IMR-90 (cell line): ENCODE data around the gene CIB1. TPM values are rescaled to one million over a fixed set of nuclear protein-coding genes. Genes with fewer than 3 reads are reported as not detected.

Experiments
- ATAC-seq: fragments of 200-7000 bp; cut with Tn5 transposase; 2 replicates; pipeline ENCODE4 v1.9.1; 2020; ENCODE audit warnings: low read depth, mild to moderate bottlenecking, moderate library complexity
- BruUV-seq: library from RNA; stranded (reverse); fragments of 400-500 nt; replicated peaks from 2 replicates; lab custom pipeline; 2021; lab: Mats Ljungman, UMichigan
- CTCF ChIA-PET: fragments of 300-600 bp; formaldehyde crosslinking; extraction: SDS; loops from one replicate; lab custom pipeline; 2021; ENCODE audit warnings: antibody characterized with exemption; lab: Yijun Ruan, JAX
- POLR2A ChIA-PET: fragments of 300-600 bp; sonication (Branson Sonifier 250); formaldehyde crosslinking; loops from one replicate; lab custom pipeline; 2022; ENCODE audit warnings: antibody characterized with exemption; ENCODE audit not compliant: unreplicated experiment; lab: Charles Lee
- DNase-seq: peaks from one replicate; pipeline ENCODE4 v3.0.0; 2013
- H2AFZ ChIP-seq: replicated peaks from 2 replicates; pipeline ENCODE3; 2013; ENCODE audit warnings: low read length, mild to moderate bottlenecking; ENCODE audit not compliant: poor library complexity
- H2AK5ac ChIP-seq: 2 replicates; pipeline ENCODE4 v1.6.1; 2013; ENCODE audit warnings: low read depth, low read length, inconsistent platforms
- H2AK9ac ChIP-seq: replicated peaks from 2 replicates; pipeline ENCODE3; 2013; ENCODE audit warnings: mild to moderate bottlenecking, low read depth, low read length, moderate library complexity; ENCODE audit not compliant: poor library complexity
- H2BK120ac ChIP-seq: 2 replicates; pipeline ENCODE4 v1.6.1; 2013; ENCODE audit warnings: low read depth, low read length, inconsistent platforms
- H2BK15ac ChIP-seq: 3 replicates; pipeline ENCODE4 v1.6.1; 2013; ENCODE audit warnings: low read depth, low read length, inconsistent platforms
- H2BK20ac ChIP-seq: 2 replicates; pipeline ENCODE4 v1.6.1; 2013; ENCODE audit warnings: low read depth, mild to moderate bottlenecking, inconsistent platforms, low read length, moderate library complexity
- H2BK5ac ChIP-seq: 2 replicates; pipeline ENCODE4 v1.6.1; 2013; ENCODE audit warnings: mild to moderate bottlenecking, low read depth, low read length, inconsistent platforms; ENCODE audit not compliant: poor library complexity, severe bottlenecking
- H3K14ac ChIP-seq: replicated peaks from 2 replicates; pipeline ENCODE4 v1.6.1; 2013; ENCODE audit warnings: low read depth, low read length, inconsistent platforms
- H3K18ac ChIP-seq: 2 replicates; pipeline ENCODE4 v1.6.1; 2013; ENCODE audit warnings: low read depth, low read length, control low read depth
- H3K23ac ChIP-seq: 2 replicates; pipeline ENCODE4 v1.6.1; 2013; ENCODE audit warnings: low read depth, low read length, inconsistent platforms
- H3K27ac ChIP-seq: 2 replicates; pipeline ENCODE4 v1.5.1; 2013; ENCODE audit warnings: mild to moderate bottlenecking, control low read depth, low read length; ENCODE audit not compliant: insufficient read depth
- H3K27me3 ChIP-seq: 2 replicates; pipeline ENCODE4 v1.6.1; 2013; ENCODE audit warnings: low read length; ENCODE audit not compliant: control insufficient read depth, insufficient read depth
- H3K36me3 ChIP-seq: 2 replicates; pipeline ENCODE4 v1.6.1; 2013; ENCODE audit warnings: low read length, mixed read lengths; ENCODE audit not compliant: control insufficient read depth, insufficient read depth
- H3K4ac ChIP-seq: 2 replicates; pipeline ENCODE4 v1.6.1; 2013; ENCODE audit warnings: low read depth, low read length, inconsistent platforms
- H3K4me1 ChIP-seq: 2 replicates; pipeline ENCODE4 v1.6.1; 2013; ENCODE audit warnings: low read length, mixed read lengths; ENCODE audit not compliant: control insufficient read depth, insufficient read depth
- H3K4me2 ChIP-seq: 2 replicates; pipeline ENCODE4 v1.6.1; 2013; ENCODE audit warnings: low read depth, mild to moderate bottlenecking, control low read depth, low read length, moderate library complexity
- H3K4me3 ChIP-seq: 2 replicates; pipeline ENCODE4 v1.5.1; 2013; ENCODE audit warnings: low read depth, mild to moderate bottlenecking, control low read depth, low read length, moderate library complexity; ENCODE audit not compliant: insufficient read depth
- H3K56ac ChIP-seq: 2 replicates; pipeline ENCODE4 v1.6.1; 2013; ENCODE audit warnings: low read length, inconsistent platforms; ENCODE audit not compliant: insufficient read depth; ENCODE audit errors: extremely low read depth
- H3K79me1 ChIP-seq, 2 experiments: 2 replicates each; pipeline ENCODE4 v1.6.1; 2013; ENCODE audit warnings: low read length in 2 of 2, inconsistent platforms in 1 of 2, low read depth in 1 of 2
- H3K9ac ChIP-seq: 2 replicates; pipeline ENCODE4 v1.6.1; 2013; ENCODE audit warnings: low read depth, low read length, control low read depth
- H3K9me1 ChIP-seq: 2 replicates; pipeline ENCODE4 v1.6.1; 2013; ENCODE audit warnings: low read length, inconsistent platforms; ENCODE audit not compliant: insufficient read depth
- H3K9me3 ChIP-seq: 2 replicates; pipeline ENCODE4 v1.6.1; 2013; ENCODE audit warnings: low read length; ENCODE audit not compliant: control insufficient read depth, insufficient read depth
- H4K20me1 ChIP-seq: 2 replicates; pipeline ENCODE4 v1.6.1; 2013; ENCODE audit warnings: low read length, inconsistent platforms; ENCODE audit not compliant: insufficient read depth
- H4K5ac ChIP-seq: 2 replicates; pipeline ENCODE4 v1.6.1; 2013; ENCODE audit warnings: mild to moderate bottlenecking, low read depth, low read length, control low read depth
- H4K8ac ChIP-seq, 2 experiments: 2 replicates each; pipeline ENCODE4 v1.6.1; 2013; ENCODE audit warnings: low read depth in 2 of 2, low read length in 2 of 2, control low read depth in 1 of 2, inconsistent platforms in 1 of 2
- H4K91ac ChIP-seq: 2 replicates; pipeline ENCODE4 v1.6.1; 2013; ENCODE audit warnings: low read depth, low read length, inconsistent platforms; ENCODE audit not compliant: insufficient read depth
- NFE2L2 ChIP-seq: fragments of 150-350 bp; IDR thresholded peaks from 2 replicates; pipeline ENCODE4 v1.6.1; 2016; ENCODE audit warnings: low read depth, mild to moderate bottlenecking, low read length
- RAD21 ChIP-seq: IDR thresholded peaks from 2 replicates; pipeline ENCODE4 v1.6.1; 2012; ENCODE audit warnings: low read length, improper control_type of control experiment
- SMC3 ChIP-seq: fragments of 150-350 bp; IDR thresholded peaks from 2 replicates; pipeline ENCODE4 v1.6.1; 2016; ENCODE audit warnings: low read depth, mild to moderate bottlenecking, antibody characterized with exemption, low read length, moderate library complexity
- WGBS, 2 experiments: methylation state at CpG; one replicate each; pipeline versions ENCODE4 v1.1.5 to v1.1.7; 2013; ENCODE audit warnings: missing lambda C conversion rate in 2 of 2; ENCODE audit not compliant: insufficient read length in 1 of 2; ENCODE audit errors: extremely low coverage in 2 of 2; 5-methylcytosine and 5-hydroxymethylcytosine counted together
- dilution Hi-C: fragments of 300-500 bp; cut with HindIII; formaldehyde crosslinking; loops from one replicate; pipeline ENCODE4 v1.14.3; 2018; ENCODE audit warnings: low sequenced_read_pairs; ENCODE audit not compliant: unreplicated experiment
- in situ Hi-C: fragments of 300-500 bp; cut with MboI; formaldehyde crosslinking; loops from 3 replicates; pipeline ENCODE4 v1.14.3; 2019; ENCODE audit warnings: low sequenced_read_pairs, inconsistent platforms, mixed read lengths
- intact Hi-C: fragments of 100-400 bp; cut with micrococcal nuclease; formaldehyde crosslinking; loops from 2 replicates; pipeline ENCODE4 v1.10.0; 2022
- polyA plus RNA-seq, 3 experiments: library from polyadenylated mRNA; depleted of rRNA; stranded (reverse); fragments of >200 nt; gene quantifications; 2 replicates each; pipeline ENCODE4 v1.2.3, GENCODE V29; 2012; ENCODE audit warnings: low replicate concordance in 1 of 3
- total RNA-seq: library from RNA; depleted of rRNA; stranded (reverse); fragments of >200 nt; gene quantifications from 2 replicates; pipeline ENCODE4 v1.2.3, GENCODE V29; 2012
- TF ChIP-seq, protein P1 (sequence below): conservative IDR thresholded peaks from 2 replicates; pipeline ENCODE4 v1.5.1; 2012; ENCODE audit warnings: mild to moderate bottlenecking, low read depth, low read length, improper control_type of control experiment

Gene CIB1
- total and polyA plus RNA-seq, 2 of the 4 experiments (the other 2 are of a cell fraction) = 31.5 to 94.1 TPM

DNA sequence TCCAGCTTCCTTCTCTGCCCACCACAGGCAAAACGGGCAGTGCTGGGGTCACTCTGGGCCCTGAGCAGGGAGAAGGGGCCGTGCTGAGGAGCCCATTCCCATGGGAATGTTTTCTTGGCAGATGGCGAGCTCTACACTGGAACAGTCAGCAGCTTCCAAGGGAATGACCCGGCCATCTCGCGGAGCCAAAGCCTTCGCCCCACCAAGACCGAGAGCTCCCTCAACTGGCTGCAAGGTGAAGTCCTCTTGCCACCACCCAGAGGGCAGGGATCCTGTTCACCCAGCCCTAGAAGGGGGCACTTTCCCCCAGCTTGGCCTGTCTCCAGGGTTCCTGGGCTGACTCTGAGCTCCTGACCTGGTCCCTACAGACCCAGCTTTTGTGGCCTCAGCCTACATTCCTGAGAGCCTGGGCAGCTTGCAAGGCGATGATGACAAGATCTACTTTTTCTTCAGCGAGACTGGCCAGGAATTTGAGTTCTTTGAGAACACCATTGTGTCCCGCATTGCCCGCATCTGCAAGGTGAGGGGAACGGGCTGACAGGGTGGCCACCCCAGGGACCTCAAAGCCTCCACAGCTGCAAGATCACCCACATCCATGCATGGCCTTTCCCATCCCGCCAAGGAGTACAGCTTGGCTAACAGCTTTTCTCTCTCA is 12.4 kb downstream of the CIB1 start:
- Histone ChIP-seq H3K14ac (no peak overlapping the region), H2AK5ac (peak overlapping the region; percentile 56; the same call in 1 of the 2 replicates), H3K9me1 (no peaks in the 10 kb centered on the region), H3K18ac (no peak overlapping the region), H3K4me2 (no peak overlapping the region), H3K4me1 (peaks cover 3% of the 10 kb centered on the region; the same call in 1 of the 2 replicates), H3K9ac (no peak overlapping the region), H2BK15ac (no peak overlapping the region), H3K27ac (no peak overlapping the region), H2BK120ac (no peak overlapping the region; the same call in 1 of the 2 replicates), H4K5ac (no peak overlapping the region), H4K20me1 (no peaks in the 10 kb centered on the region), H4K8ac (no peak overlapping the region), H2AFZ (peak overlapping the region; percentile 68), H2AK9ac (peak overlapping the region; percentile 85), H3K56ac (no peak overlapping the region), H3K36me3 (peaks cover 27% of the 10 kb centered on the region), H2BK20ac (no peak overlapping the region), H4K91ac (no peak overlapping the region; the same call in 1 of the 2 replicates), H3K27me3 (no peaks in the 10 kb centered on the region), H2BK5ac (no peak overlapping the region), H3K4ac (peak overlapping the region; percentile 59), H3K79me1 (peaks cover 3 to 4% of the 10 kb centered on the region in 2 experiments; a peak in 2 of 4 replicates), H3K23ac (no peak overlapping the region), H3K4me3 (no peak overlapping the region), H3K9me3 (no peaks in the 10 kb centered on the region)
- DNase-seq (peak; percentile 86), ATAC-seq (peak; percentile 98)
- TF ChIP-seq SMC3 (peak; percentile 88), RAD21 (peak; percentile 95), NFE2L2 (no peak)
- TF ChIP-seq, protein P1, sequence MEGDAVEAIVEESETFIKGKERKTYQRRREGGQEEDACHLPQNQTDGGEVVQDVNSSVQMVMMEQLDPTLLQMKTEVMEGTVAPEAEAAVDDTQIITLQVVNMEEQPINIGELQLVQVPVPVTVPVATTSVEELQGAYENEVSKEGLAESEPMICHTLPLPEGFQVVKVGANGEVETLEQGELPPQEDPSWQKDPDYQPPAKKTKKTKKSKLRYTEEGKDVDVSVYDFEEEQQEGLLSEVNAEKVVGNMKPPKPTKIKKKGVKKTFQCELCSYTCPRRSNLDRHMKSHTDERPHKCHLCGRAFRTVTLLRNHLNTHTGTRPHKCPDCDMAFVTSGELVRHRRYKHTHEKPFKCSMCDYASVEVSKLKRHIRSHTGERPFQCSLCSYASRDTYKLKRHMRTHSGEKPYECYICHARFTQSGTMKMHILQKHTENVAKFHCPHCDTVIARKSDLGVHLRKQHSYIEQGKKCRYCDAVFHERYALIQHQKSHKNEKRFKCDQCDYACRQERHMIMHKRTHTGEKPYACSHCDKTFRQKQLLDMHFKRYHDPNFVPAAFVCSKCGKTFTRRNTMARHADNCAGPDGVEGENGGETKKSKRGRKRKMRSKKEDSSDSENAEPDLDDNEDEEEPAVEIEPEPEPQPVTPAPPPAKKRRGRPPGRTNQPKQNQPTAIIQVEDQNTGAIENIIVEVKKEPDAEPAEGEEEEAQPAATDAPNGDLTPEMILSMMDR = peak; percentile 89
- in situ Hi-C loops = loop anchor here (10.0 kb wide), 1 partner anchor 327 kb away; the partner anchor contains the start of gene AP3S2
- dilution Hi-C loops = no loop called here
- WGBS, 2 experiments = 23% methylated on average over 5 of the region's 14 CpGs; no CpG with 5 or more reads in 1 of the 2 experiments
- POLR2A ChIA-PET = no interaction called here
- intact Hi-C loops = loop anchor here (1.0 to 10.0 kb wide), 2 partner anchors 137 to 323 kb away; no protein-coding TSS in a partner anchor
- no TSS peak for BruUV-seq
- CTCF ChIA-PET = interaction anchor here (0.6 to 1.8 kb wide), 11 partner anchors 9 to 308 kb away, joined by 3 to 11 read pairs (median 4); partner anchors contain the start of genes CIB1, GDPGP1 and SEMA4B
